Uterus (tissue), 2 donors: ENCODE results near the gene INAFM2.

Experiments
- CTCF ChIP-seq, 4 experiments: fragments of 200-600 bp in 2 of 4; fragments of 450-650 bp in 2 of 4; sonication (generic) in 2 of 4; IDR thresholded peaks; one replicate each; pipeline ENCODE4 v1.5.1; 2016 to 2019; ENCODE audit warnings: antibody characterized with exemption in 4 of 4, mild to moderate bottlenecking in 2 of 4, moderate library complexity in 1 of 4
- POLR2A ChIP-seq, 2 donors: fragments of 450-650 bp; IDR thresholded peaks; one replicate each; pipeline ENCODE4 v1.6.1; 2016; ENCODE audit warnings: antibody characterized with exemption in 2 of 2, mild to moderate bottlenecking in 1 of 2, moderate library complexity in 1 of 2

- TF ChIP-seq CTCF (IDR thresholded peaks at IDR 0.05): no peak
- no peak for TF ChIP-seq POLR2A (IDR thresholded peaks at IDR 0.05)
These were observed 38.3 kb upstream of the INAFM2 start for GRCh38 chr15:40285151-40285550.
